HepG2 (cell line): ENCODE data around the gene TCF20. TPM values are rescaled to one million over a fixed set of nuclear protein-coding genes. Genes with fewer than 3 reads are reported as not detected.

ENCODE experiments used
- ATAC-seq: fragments of 200-7000 bp; cut with Tn5 transposase; 3 replicates; pipeline ENCODE4 v1.9.1; 2020; ENCODE audit warnings: mild to moderate bottlenecking, moderate library complexity
- BruUV-seq: library from RNA; stranded (reverse); fragments of 400-500 nt; replicated peaks from 2 replicates; lab custom pipeline; 2021; lab: Mats Ljungman, UMichigan
- CTCF ChIA-PET: fragments of 300-600 bp; formaldehyde crosslinking; extraction: SDS; loops from one replicate; lab custom pipeline; 2021; ENCODE audit warnings: low total read pairs, inconsistent platforms, low intra/inter-chr PET ratio; lab: Yijun Ruan, JAX
- POLR2A ChIA-PET: fragments of 350-600 bp; sonication (Branson Sonifier 250); formaldehyde crosslinking; loops from one replicate; lab custom pipeline; 2020; ENCODE audit warnings: antibody characterized with exemption, inconsistent platforms; lab: Yijun Ruan, JAX
- DNase-seq: peaks from one replicate; pipeline ENCODE4 v3.0.0-alpha.2; 2015; ENCODE audit warnings: low spot score
- FAIRE-seq: peaks from 3 replicates; lab custom pipeline; 2011; peaks lifted over from hg19 to GRCh38; lab: Jason Lieb, UNC
- H2AFZ ChIP-seq: one replicate; pipeline ENCODE4 v1.6.1; 2011; ENCODE audit warnings: low read length, inconsistent platforms
- H3K27ac ChIP-seq: fragments of 300-600 bp; 3 replicates; pipeline ENCODE4 v1.8.0; 2011; ENCODE audit warnings: mixed run types, mild to moderate bottlenecking, mixed read lengths, low read length, inconsistent platforms; ENCODE audit not compliant: insufficient read depth; ENCODE audit errors: extremely low read length
- H3K27me3 ChIP-seq, 2 experiments: fragments of 200-600 bp in 1 of 2; 2 replicates in 1 of 2; 3 replicates in 1 of 2; pipeline versions ENCODE4 v1.6.0 to v1.8.0; 2011; ENCODE audit warnings: low read length in 2 of 2, mild to moderate bottlenecking in 2 of 2, moderate library complexity in 2 of 2, inconsistent platforms in 1 of 2; ENCODE audit not compliant: insufficient read depth in 2 of 2, control insufficient read depth in 1 of 2
- H3K36me3 ChIP-seq, 2 experiments: fragments of 200-600 bp in 1 of 2; replicated peaks in 1 of 2; 2 replicates in 1 of 2; 3 replicates in 1 of 2; pipeline versions ENCODE4 v1.5.1 to v1.8.0; 2011; ENCODE audit warnings: low read length in 2 of 2, inconsistent platforms in 1 of 2; ENCODE audit not compliant: insufficient read depth in 2 of 2, control insufficient read depth in 1 of 2
- H3K4me1 ChIP-seq: 2 replicates; pipeline ENCODE4 v1.5.1; 2012; ENCODE audit warnings: low read length, inconsistent platforms; ENCODE audit not compliant: insufficient read depth
- H3K4me2 ChIP-seq: 2 replicates; pipeline ENCODE4 v1.6.0; 2011; ENCODE audit warnings: low read depth, low read length, inconsistent platforms
- H3K4me3 ChIP-seq, 3 experiments: fragments of 200-600 bp in 1 of 3; sonication (generic), shearing (Covaris generic) in 1 of 3; replicated peaks in 1 of 3; 2 replicates each; pipeline ENCODE4 v1.5.1; 2011 to 2016; ENCODE audit warnings: low read length in 3 of 3, inconsistent platforms in 2 of 3, low read depth in 2 of 3, mild to moderate bottlenecking in 2 of 3, control low read depth in 1 of 3, mixed read lengths in 1 of 3; ENCODE audit not compliant: insufficient read depth in 1 of 3
- H3K79me2 ChIP-seq: one replicate; pipeline ENCODE4 v1.6.1; 2011; ENCODE audit warnings: low read length, inconsistent platforms; ENCODE audit not compliant: insufficient read depth
- H3K9ac ChIP-seq: 2 replicates; pipeline ENCODE4 v1.6.0; 2011; ENCODE audit warnings: mild to moderate bottlenecking, low read depth, low read length, inconsistent platforms; ENCODE audit not compliant: insufficient read depth
- H3K9me3 ChIP-seq: 2 replicates; pipeline ENCODE4 v1.5.1; 2012; ENCODE audit warnings: mild to moderate bottlenecking, low read length
- H4K20me1 ChIP-seq: 2 replicates; pipeline ENCODE4 v1.6.0; 2011; ENCODE audit warnings: inconsistent platforms, mild to moderate bottlenecking, low read length, moderate library complexity; ENCODE audit not compliant: insufficient read depth
- BHLHE40 ChIP-seq: IDR thresholded peaks from 2 replicates; pipeline ENCODE4 v1.6.1; 2011; ENCODE audit warnings: low read length, improper control_type of control experiment
- CCAR2 ChIP-seq: fragments of 200-400 bp; formaldehyde crosslinking; optimal IDR thresholded peaks from 2 replicates; pipeline ENCODE3; 2018; ENCODE audit warnings: low read depth, mild to moderate bottlenecking, low read length, moderate library complexity
- DNMT3B ChIP-seq: conservative IDR thresholded peaks from 2 replicates; pipeline ENCODE4 v1.6.1; 2016; ENCODE audit warnings: missing biosample characterization, control low read depth
- NFKB2 ChIP-seq: sonication (generic); formaldehyde crosslinking; IDR thresholded peaks from 2 replicates; pipeline ENCODE4 v1.4.0; 2020; ENCODE audit warnings: missing genetic modification reagents, borderline replicate concordance
- PAX8 ChIP-seq: sonication (generic); formaldehyde crosslinking; IDR thresholded peaks from 2 replicates; pipeline ENCODE4 v1.8.0; 2022; ENCODE audit warnings: mild to moderate bottlenecking, missing genetic modification reagents, borderline replicate concordance
- ZNF30 ChIP-seq: sonication (generic); formaldehyde crosslinking; IDR thresholded peaks from 2 replicates; pipeline ENCODE4 v1.5.0; 2020; ENCODE audit warnings: mild to moderate bottlenecking, missing genetic modification reagents
- ZNF432 ChIP-seq: sonication (generic); formaldehyde crosslinking; IDR thresholded peaks from 2 replicates; pipeline ENCODE4 v1.5.0; 2020; ENCODE audit warnings: missing genetic modification reagents, mild to moderate bottlenecking, borderline replicate concordance
- ZNF674 ChIP-seq: sonication (generic); formaldehyde crosslinking; IDR thresholded peaks from 2 replicates; pipeline ENCODE4 v1.5.0; 2020; ENCODE audit warnings: low read depth, mild to moderate bottlenecking, missing genetic modification reagents
- WGBS: methylation state at CpG from one replicate; pipeline ENCODE4 v1.1.6; 2017; ENCODE audit warnings: low lambda C conversion rate; 5-methylcytosine and 5-hydroxymethylcytosine counted together
- in situ Hi-C: cut with HindIII; loops from 2 replicates; pipeline ENCODE4 v1.10.0; 2017; ENCODE audit warnings: low pct_unique_long_range_greater_than_20kb; ENCODE audit not compliant: extremely low pct_ligation_motif_present
- intact Hi-C: fragments of 100-400 bp; cut with micrococcal nuclease; formaldehyde crosslinking; loops from one replicate; pipeline ENCODE4 v1.10.0; 2022; ENCODE audit not compliant: unreplicated experiment
- polyA plus RNA-seq, 8 experiments: library from polyadenylated mRNA; depleted of rRNA in 3 of 8; stranded (reverse) in 7 of 8; unstranded in 1 of 8; fragments of >200 nt; fragmentation: Illumina TruSeq in 4 of 8; extraction: Trizol in 4 of 8; gene quantifications; 2 replicates each; pipeline versions ENCODE4 v1.2.1 to v1.2.3, GENCODE V29; 2011 to 2016; ENCODE audit warnings: low read depth in 4 of 8, missing spikeins in 1 of 8, mixed read lengths in 1 of 8; ENCODE audit not compliant: insufficient read depth in 1 of 8
- total RNA-seq, 5 experiments: library from RNA; depleted of rRNA; stranded (reverse); fragments of >200 nt; fragmentation: Illumina TruSeq; extraction: Trizol; gene quantifications; 2 replicates each; pipeline ENCODE4 v1.2.3, GENCODE V29; 2016; ENCODE audit warnings: low read depth in 1 of 5
- TF ChIP-seq, protein P1 (sequence below): sonication (generic); formaldehyde crosslinking; IDR thresholded peaks from 2 replicates; pipeline ENCODE4 v1.4.0; 2020; ENCODE audit warnings: missing genetic modification reagents
- TF ChIP-seq, protein P2 (sequence below): sonication (generic); formaldehyde crosslinking; IDR thresholded peaks from 2 replicates; pipeline ENCODE4 v1.5.0; 2020; ENCODE audit warnings: missing genetic modification reagents
- TF ChIP-seq, protein P3 (sequence below): sonication (generic); formaldehyde crosslinking; IDR thresholded peaks from 2 replicates; pipeline ENCODE4 v1.5.0; 2020; ENCODE audit warnings: mild to moderate bottlenecking, missing genetic modification reagents, borderline replicate concordance

Gene TCF20
- total and polyA plus RNA-seq, 2 of the 13 experiments (the other 11 are each of a cell fraction or from before 2014, with no cell fraction given) = 12.8 to 23.7 TPM

DNA sequence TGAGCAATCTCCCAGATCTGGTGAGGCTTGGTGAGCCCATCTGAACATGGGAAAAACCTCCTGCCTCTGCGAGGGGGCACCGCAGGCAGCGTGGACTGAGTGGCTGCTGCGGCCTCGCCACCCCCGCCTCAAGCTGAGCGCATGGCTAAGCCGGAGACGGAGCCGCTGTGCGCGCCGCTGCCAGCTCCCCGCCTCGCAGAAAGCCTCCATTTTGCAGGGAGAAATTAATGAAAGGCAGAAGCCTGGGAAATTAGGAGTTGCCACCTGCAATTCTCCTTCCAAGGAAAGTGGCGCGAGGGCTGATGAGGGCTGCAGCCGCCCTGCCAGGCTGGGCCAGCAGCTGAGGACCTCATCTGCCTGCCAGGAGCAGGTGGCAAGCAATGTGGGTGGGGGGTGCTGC lies 35.6 kb upstream of the TCF20 start:
- H3K27me3 ChIP-seq = peaks cover 3 to 39% of the 10 kb centered on the region in 2 experiments; a peak in 3 of 5 replicates
- DNase-seq = no peak
- BruUV-seq = no TSS peak
- no peak overlapping the region for H3K4me2 ChIP-seq
- in situ Hi-C loops = no loop called here
- 88% methylated on average over 18 of the region's 18 CpGs for WGBS
- CTCF ChIA-PET = no interaction called here
- no peak overlapping the region for H3K27ac ChIP-seq
- no peak overlapping the region for H3K9ac ChIP-seq
- no peaks in the 10 kb centered on the region for H3K79me2 ChIP-seq
- H3K9me3 ChIP-seq = no peaks in the 10 kb centered on the region
- peaks cover 6% of the 10 kb centered on the region; the same call in 1 of the 2 replicates for H4K20me1 ChIP-seq
- ATAC-seq = no peak
- intact Hi-C loops = no loop called here
- no peak overlapping the region for H2AFZ ChIP-seq
- no peak for FAIRE-seq
- no peaks in the 10 kb centered on the region for H3K36me3 ChIP-seq
- POLR2A ChIA-PET = no interaction called here
- no peak overlapping the region for H3K4me3 ChIP-seq
- peaks cover 53% of the 10 kb centered on the region for H3K4me1 ChIP-seq
- TF ChIP-seq NFKB2 (CRISPR knock-in tag) (no peak), DNMT3B (CRISPR knock-in tag) (no peak), ZNF674 (CRISPR knock-in tag) (no peak), ZNF432 (no peak), BHLHE40 (no peak), PAX8 (CRISPR knock-in tag) (no peak), CCAR2 (no peak), ZNF30 (CRISPR knock-in tag) (no peak)
- TF ChIP-seq, protein P1, sequence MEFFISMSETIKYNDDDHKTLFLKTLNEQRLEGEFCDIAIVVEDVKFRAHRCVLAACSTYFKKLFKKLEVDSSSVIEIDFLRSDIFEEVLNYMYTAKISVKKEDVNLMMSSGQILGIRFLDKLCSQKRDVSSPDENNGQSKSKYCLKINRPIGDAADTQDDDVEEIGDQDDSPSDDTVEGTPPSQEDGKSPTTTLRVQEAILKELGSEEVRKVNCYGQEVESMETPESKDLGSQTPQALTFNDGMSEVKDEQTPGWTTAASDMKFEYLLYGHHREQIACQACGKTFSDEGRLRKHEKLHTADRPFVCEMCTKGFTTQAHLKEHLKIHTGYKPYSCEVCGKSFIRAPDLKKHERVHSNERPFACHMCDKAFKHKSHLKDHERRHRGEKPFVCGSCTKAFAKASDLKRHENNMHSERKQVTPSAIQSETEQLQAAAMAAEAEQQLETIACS (CRISPR knock-in tag) = no peak
- TF ChIP-seq, protein P2, sequence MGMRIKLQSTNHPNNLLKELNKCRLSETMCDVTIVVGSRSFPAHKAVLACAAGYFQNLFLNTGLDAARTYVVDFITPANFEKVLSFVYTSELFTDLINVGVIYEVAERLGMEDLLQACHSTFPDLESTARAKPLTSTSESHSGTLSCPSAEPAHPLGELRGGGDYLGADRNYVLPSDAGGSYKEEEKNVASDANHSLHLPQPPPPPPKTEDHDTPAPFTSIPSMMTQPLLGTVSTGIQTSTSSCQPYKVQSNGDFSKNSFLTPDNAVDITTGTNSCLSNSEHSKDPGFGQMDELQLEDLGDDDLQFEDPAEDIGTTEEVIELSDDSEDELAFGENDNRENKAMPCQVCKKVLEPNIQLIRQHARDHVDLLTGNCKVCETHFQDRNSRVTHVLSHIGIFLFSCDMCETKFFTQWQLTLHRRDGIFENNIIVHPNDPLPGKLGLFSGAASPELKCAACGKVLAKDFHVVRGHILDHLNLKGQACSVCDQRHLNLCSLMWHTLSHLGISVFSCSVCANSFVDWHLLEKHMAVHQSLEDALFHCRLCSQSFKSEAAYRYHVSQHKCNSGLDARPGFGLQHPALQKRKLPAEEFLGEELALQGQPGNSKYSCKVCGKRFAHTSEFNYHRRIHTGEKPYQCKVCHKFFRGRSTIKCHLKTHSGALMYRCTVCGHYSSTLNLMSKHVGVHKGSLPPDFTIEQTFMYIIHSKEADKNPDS (CRISPR knock-in tag) = no peak
- TF ChIP-seq, protein P3, sequence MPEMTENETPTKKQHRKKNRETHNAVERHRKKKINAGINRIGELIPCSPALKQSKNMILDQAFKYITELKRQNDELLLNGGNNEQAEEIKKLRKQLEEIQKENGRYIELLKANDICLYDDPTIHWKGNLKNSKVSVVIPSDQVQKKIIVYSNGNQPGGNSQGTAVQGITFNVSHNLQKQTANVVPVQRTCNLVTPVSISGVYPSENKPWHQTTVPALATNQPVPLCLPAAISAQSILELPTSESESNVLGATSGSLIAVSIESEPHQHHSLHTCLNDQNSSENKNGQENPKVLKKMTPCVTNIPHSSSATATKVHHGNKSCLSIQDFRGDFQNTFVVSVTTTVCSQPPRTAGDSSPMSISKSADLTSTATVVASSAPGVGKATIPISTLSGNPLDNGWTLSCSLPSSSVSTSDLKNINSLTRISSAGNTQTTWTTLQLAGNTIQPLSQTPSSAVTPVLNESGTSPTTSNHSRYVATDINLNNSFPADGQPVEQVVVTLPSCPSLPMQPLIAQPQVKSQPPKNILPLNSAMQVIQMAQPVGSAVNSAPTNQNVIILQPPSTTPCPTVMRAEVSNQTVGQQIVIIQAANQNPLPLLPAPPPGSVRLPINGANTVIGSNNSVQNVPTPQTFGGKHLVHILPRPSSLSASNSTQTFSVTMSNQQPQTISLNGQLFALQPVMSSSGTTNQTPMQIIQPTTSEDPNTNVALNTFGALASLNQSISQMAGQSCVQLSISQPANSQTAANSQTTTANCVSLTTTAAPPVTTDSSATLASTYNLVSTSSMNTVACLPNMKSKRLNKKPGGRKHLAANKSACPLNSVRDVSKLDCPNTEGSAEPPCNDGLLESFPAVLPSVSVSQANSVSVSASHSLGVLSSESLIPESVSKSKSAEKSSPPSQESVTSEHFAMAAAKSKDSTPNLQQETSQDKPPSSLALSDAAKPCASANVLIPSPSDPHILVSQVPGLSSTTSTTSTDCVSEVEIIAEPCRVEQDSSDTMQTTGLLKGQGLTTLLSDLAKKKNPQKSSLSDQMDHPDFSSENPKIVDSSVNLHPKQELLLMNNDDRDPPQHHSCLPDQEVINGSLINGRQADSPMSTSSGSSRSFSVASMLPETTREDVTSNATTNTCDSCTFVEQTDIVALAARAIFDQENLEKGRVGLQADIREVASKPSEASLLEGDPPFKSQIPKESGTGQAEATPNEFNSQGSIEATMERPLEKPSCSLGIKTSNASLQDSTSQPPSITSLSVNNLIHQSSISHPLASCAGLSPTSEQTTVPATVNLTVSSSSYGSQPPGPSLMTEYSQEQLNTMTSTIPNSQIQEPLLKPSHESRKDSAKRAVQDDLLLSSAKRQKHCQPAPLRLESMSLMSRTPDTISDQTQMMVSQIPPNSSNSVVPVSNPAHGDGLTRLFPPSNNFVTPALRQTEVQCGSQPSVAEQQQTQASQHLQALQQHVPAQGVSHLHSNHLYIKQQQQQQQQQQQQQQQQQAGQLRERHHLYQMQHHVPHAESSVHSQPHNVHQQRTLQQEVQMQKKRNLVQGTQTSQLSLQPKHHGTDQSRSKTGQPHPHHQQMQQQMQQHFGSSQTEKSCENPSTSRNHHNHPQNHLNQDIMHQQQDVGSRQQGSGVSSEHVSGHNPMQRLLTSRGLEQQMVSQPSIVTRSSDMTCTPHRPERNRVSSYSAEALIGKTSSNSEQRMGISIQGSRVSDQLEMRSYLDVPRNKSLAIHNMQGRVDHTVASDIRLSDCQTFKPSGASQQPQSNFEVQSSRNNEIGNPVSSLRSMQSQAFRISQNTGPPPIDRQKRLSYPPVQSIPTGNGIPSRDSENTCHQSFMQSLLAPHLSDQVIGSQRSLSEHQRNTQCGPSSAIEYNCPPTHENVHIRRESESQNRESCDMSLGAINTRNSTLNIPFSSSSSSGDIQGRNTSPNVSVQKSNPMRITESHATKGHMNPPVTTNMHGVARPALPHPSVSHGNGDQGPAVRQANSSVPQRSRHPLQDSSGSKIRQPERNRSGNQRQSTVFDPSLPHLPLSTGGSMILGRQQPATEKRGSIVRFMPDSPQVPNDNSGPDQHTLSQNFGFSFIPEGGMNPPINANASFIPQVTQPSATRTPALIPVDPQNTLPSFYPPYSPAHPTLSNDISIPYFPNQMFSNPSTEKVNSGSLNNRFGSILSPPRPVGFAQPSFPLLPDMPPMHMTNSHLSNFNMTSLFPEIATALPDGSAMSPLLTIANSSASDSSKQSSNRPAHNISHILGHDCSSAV (CRISPR knock-in tag) = no peak
